Stimulated activated naive CD8-positive, alpha-beta T cell treated with anti-CD3 and anti-CD28 coated beads, Interleukin-15, amount 100 ng/mL, for 72 hours (primary cell): ENCODE data around the gene BBS12.

Source experiments
- ATAC-seq: fragments of 150-1000 bp; cut with Tn5 transposase; 2 replicates; pipeline ENCODE4 v1.10.0; 2021; ENCODE audit warnings: mild to moderate bottlenecking, moderate library complexity
- DNase-seq, 2 donors: peaks; one replicate each; pipeline ENCODE4 v3.0.0; 2021 to 2022
- H3K27ac Mint-ChIP-seq, 2 donors: one replicate each; pipeline ENCODE4 v1.8.0; 2022; ENCODE audit warnings: mild to moderate bottlenecking in 2 of 2, mixed read lengths in 2 of 2, moderate library complexity in 2 of 2
- H3K27me3 Mint-ChIP-seq: one replicate; pipeline ENCODE4 v1.8.0; 2022; ENCODE audit warnings: mixed read lengths
- H3K4me1 Mint-ChIP-seq: one replicate; pipeline ENCODE4 v1.8.0; 2022; ENCODE audit warnings: mild to moderate bottlenecking, mixed read lengths
- H3K4me3 Mint-ChIP-seq, 2 donors: one replicate each; pipeline ENCODE4 v1.8.0; 2022; ENCODE audit warnings: mild to moderate bottlenecking in 2 of 2, mixed read lengths in 2 of 2, moderate library complexity in 1 of 2
- H3K9me3 Mint-ChIP-seq, 2 donors: one replicate each; pipeline ENCODE4 v1.8.0; 2022; ENCODE audit warnings: mixed read lengths in 2 of 2

BBS12 gene

GRCh38 chr4:122787940-122788339 lies 55.4 kb downstream of the BBS12 start:
- H3K27me3 Mint-ChIP-seq: peaks cover 11% of the 10 kb centered on the region

GRCh38 chr4:122788935-122789334 lies 56.4 kb downstream of the BBS12 start:
- Mint-ChIP-seq H3K27me3 (peaks cover 3% of the 10 kb centered on the region), H3K27ac (no peak overlapping the region), H3K9me3 (peaks cover 0 to 5% of the 10 kb centered on the region in 2 donors), H3K4me1 (peaks cover 26% of the 10 kb centered on the region), H3K4me3 (no peak overlapping the region)
- ATAC-seq: no peak
- no peak for DNase-seq

More at GRCh38 chr4:122787940-122788339, 55.4 kb downstream of the BBS12 start:
- no peak overlapping the region for H3K4me3 Mint-ChIP-seq
- no peak for ATAC-seq
- H3K9me3 Mint-ChIP-seq: peaks cover 0 to 5% of the 10 kb centered on the region in 2 donors
- peaks cover 30% of the 10 kb centered on the region for H3K4me1 Mint-ChIP-seq
- DNase-seq: no peak
- no peak overlapping the region for H3K27ac Mint-ChIP-seq

- DNase-seq (no peak), ATAC-seq (no peak)
- Mint-ChIP-seq H3K27ac (no peak overlapping the region), H3K27me3 (peaks cover 25% of the 10 kb centered on the region), H3K4me3 (no peak overlapping the region), H3K4me1 (peaks cover 9% of the 10 kb centered on the region), H3K9me3 (no peaks in the 10 kb centered on the region)
Observed at GRCh38 chr4:122793811-122794210, 61.3 kb downstream of the BBS12 start.
